ENCODE results near the gene RNF181.
A peak's percentile ranks its signal among the peaks of the same experiment; 100 is the strongest.
"Not testable (repeated sequence)": the region's sequence is repeated elsewhere in the genome, so short reads cannot be mapped to it uniquely, and the experiment has no call there.

The RNF181 gene

GRCh38 chr2:85596486-85597143 is 1.1 kb downstream of the RNF181 start:
- DNase-seq (ENCODE audit: low read depth): no peak

GRCh38 chr2:85597241-85597640 is 1.7 kb downstream of the RNF181 start:
- DNase-seq (ENCODE audit: low read depth): no peak

GRCh38 chr2:85598594-85599340 is 3.2 kb downstream of the RNF181 start:
- no peak for DNase-seq (ENCODE audit: low read depth)

DNA sequence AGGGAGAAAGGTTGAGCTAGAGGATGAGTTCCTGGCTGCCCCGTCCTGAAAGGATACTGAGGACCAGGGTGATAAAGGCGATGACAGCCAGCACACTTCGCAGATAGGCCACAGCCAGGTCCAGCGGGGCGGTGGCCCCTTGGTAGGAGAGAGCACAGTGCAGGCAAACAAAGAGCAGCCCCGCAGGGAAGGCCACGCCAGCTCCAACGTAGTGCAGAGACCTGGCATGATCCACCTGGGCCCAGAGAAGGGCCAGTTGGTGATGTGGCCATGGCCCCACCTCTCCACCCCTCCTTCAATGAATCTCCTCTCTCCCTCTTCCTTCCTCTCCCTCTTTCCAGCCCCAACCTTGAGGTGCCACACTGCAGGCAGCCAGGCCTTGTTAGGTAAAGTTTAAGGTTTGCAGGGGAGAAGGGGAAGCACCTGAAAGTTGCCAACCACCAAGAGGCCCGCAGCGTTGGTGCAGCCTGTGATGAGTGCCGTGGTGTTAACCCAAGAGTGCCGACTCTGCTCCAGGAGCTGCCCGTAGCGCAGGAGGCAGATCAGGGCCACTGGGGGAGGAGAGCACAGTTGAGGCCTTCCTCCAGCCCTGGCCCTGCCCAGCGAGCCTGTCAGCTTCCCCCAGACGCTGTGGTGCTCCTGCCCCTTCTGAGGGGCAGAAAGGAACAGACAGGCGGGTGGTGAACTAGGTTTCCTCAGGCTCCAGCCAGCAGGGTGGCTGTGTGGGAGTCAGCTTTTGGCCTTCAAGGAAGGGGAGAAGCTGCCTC is 4.1 kb downstream of the RNF181 start:
- DNase-seq (ENCODE audit: low read depth): no peak

DNA sequence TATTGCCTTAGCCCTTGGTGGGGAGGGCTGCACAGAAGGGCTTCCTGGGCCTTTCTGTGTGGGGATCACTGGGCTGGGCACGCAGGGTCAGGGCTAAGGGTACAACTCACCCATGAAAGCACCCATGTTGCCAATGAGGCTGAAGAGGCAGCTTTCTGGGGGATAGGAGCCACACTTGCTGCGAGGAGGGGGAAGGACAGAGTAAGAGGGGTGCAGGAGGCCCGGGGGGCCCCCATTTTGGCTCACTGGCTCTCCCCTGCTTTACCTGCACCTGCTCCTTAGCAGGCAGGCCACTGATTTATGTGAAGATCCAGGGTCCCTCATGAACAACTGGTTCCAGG is 4.7 kb downstream of the RNF181 start:
- DNase-seq (ENCODE audit: low read depth): no peak

- no peak for DNase-seq (ENCODE audit: low read depth)
These were observed 5.6 kb downstream of the RNF181 start for GRCh38 chr2:85600951-85601770.

- no peak for DNase-seq (ENCODE audit: low read depth)
These were observed 6.4 kb downstream of the RNF181 start for GRCh38 chr2:85601771-85602475.

DNA sequence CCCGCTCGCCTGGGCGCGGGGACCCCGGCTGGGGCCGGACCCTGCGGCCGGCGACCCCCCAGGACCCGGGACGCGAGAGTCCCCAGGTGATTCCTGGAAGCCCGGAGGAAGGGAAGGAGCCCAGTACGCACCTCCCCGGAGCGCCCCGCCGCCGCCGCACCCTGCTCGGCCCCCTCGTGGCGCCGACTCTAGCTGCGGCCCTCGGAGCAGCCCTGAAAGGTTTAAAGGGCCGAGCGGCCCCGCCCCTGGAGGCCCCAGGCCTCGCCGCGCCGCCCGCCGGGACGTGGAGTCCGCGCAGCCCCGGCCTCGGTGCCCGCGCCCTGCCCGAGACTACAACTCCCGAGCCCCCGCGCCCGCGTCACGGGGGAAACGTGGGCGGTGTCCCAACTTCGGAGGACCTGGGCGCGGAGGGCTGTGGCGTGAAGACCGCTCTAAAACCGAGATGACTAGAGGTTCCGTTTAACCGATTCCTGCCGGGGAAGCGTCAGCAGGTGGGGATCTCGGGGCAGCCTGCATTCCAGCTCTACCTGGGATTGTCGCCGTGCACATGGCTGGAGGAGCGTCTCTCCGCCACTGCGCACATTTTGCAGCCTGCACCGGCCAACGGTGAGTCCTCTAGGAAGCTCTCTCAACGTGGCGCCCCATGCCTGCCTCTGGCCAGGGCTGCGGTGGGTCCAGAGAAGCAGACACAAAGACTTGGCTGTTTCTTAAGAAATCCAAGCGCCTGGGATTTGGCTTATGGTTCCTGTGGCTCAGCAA is 7.1 kb downstream of the RNF181 start, which contains the start of gene TMEM150A:
TSS of gene TMEM150A (minus strand) at position 223 of the 759 bp plus-strand sequence. CDS start 750 bp downstream, outside the sequence.
- DNase-seq (ENCODE audit: low read depth): peak; percentile 77

- not testable (repeated sequence) for DNase-seq (ENCODE audit: low read depth)
These were observed 8.5 kb downstream of the RNF181 start for GRCh38 chr2:85604133-85604444.

GRCh38 chr2:85604568-85605339 is 9.2 kb downstream of the RNF181 start:
- no peak for DNase-seq (ENCODE audit: low read depth)

DNA sequence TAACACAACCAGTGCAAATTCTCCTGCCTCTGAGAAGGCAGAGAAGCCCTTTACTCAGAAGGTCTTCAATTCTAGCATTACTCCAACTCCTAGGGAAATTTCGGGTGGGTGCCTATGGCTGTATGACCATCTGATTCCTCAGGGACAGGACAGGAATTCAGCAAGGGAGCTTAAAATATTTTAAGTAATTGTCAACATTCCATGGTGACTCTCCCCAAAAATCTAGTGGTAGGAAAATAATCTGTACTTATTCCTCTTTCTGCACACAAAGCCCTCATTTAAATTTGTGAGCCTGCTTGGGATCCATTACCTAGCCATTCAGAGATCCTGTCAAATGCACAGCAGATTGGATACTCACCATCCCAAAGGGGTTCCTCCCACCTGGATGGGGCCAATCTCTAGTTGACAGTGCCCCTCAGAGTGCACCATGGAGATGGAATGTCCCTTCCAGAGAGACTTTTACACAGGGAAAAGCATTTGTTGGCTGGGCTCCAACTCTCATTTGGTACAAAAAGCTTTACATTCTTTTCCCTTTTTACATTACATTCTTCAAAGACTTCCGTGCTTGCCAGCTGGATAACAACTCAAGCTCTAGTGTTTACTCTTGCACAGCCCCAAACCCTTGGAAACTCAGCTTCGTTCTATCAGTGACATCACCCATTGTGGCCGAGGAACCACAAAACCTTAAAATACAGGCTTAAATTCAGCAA is 10.0 kb downstream of the RNF181 start:
- no peak for DNase-seq (ENCODE audit: low read depth)

- DNase-seq (ENCODE audit: low read depth): no peak
These were observed 10.5 kb downstream of the RNF181 start for GRCh38 chr2:85606116-85606455.

GRCh38 chr2:85607268-85608215 is 12.0 kb downstream of the RNF181 start:
- DNase-seq (ENCODE audit: low read depth): no peak

- DNase-seq (ENCODE audit: low read depth): no peak
These were observed 15.7 kb downstream of the RNF181 start for GRCh38 chr2:85611217-85611704.

GRCh38 chr2:85611705-85612587 is 16.4 kb downstream of the RNF181 start, which contains the start of gene C2orf68:
TSS of gene C2orf68 (minus strand) at chr2:85612066. CDS start at chr2:85611984, 82 bp downstream.
- peak; percentile 71 for DNase-seq (ENCODE audit: low read depth)

- DNase-seq (ENCODE audit: low read depth): no peak
These were observed 18.4 kb downstream of the RNF181 start for GRCh38 chr2:85613717-85614515.
